ENCODE measurements around the gene PSENEN.

- peak; percentile 91 for TF ChIP-seq CTCF (conservative IDR thresholded peaks at IDR 0.05)
- TF ChIP-seq EZH2 (IDR thresholded peaks at IDR 0.05; ENCODE audit: low read depth), result no peak
Observed at GRCh38 chr19:35716801-35717664, 28.4 kb upstream of the PSENEN start.

All from PC-9 (cell line).